ENCODE data around the gene CA4. TPM values are rescaled to one million over a fixed set of nuclear protein-coding genes. Genes with fewer than 3 reads are reported as not detected.

CA4 gene
- total and polyA plus RNA-seq, 7 donors = 8.9 to 16.6 (median 11.8) TPM

- Histone ChIP-seq H3K4me3 (peak overlapping the region; percentile 86), H3K9me3 (no peaks in the 10 kb centered on the region), H3K27ac (peak overlapping the region; percentile 75), H3K4me1 (peaks cover 6% of the 10 kb centered on the region), H3K36me3 (ENCODE audit: insufficient read depth in 1 of 2, low read depth in 1 of 2) (no peaks in the 10 kb centered on the region), H3K27me3 (ENCODE audit: insufficient read depth in 3 of 3, low read length in 2 of 3) (peaks cover 0 to 13% (median 12%) of the 10 kb centered on the region in 3 donors)
- no peak for DNase-seq
- intact Hi-C loops (cut with DNase I) = no loop called here
- 6 to 7% (median 6%) methylated on average over 16 of the region's 16 CpGs for WGBS, 3 donors
- peak in 1 of 4 donors; percentile 3 for ATAC-seq
- TF ChIP-seq CTCF (IDR thresholded peaks at IDR 0.05) = no peak
These were observed 15.2 kb upstream of the CA4 start for GRCh38 chr17:60134396-60135150.

- TF ChIP-seq CTCF (IDR thresholded peaks at IDR 0.05) = no peak
- H3K4me1 ChIP-seq = peaks cover 6% of the 10 kb centered on the region
- WGBS, 3 donors = 2% methylated on average over 49 to 54 of the region's 54 CpGs
- H3K4me3 ChIP-seq = peak overlapping the region; percentile 86
- peak overlapping the region; percentile 75 for H3K27ac ChIP-seq
- H3K9me3 ChIP-seq = no peaks in the 10 kb centered on the region
- intact Hi-C loops (cut with DNase I) = no loop called here
- ATAC-seq (peak; percentile 96 to 99 (median 98)), DNase-seq (peak; percentile 89 to 93)
- H3K27me3 ChIP-seq (ENCODE audit: insufficient read depth in 3 of 3, low read length in 2 of 3) = peaks cover 0 to 21% (median 17%) of the 10 kb centered on the region in 3 donors
- no peaks in the 10 kb centered on the region for H3K36me3 ChIP-seq (ENCODE audit: insufficient read depth in 1 of 2, low read depth in 1 of 2)
These were observed 14.4 kb upstream of the CA4 start for GRCh38 chr17:60135151-60135950.

- peaks cover 6% of the 10 kb centered on the region for H3K4me1 ChIP-seq
- intact Hi-C loops (cut with DNase I) = no loop called here
- no peak for ATAC-seq
- H3K9me3 ChIP-seq = no peaks in the 10 kb centered on the region
- WGBS, 3 donors = 70 to 74% (median 72%) methylated on average over 13 of the region's 13 CpGs
- peak overlapping the region; percentile 86 for H3K4me3 ChIP-seq
- no peak overlapping the region for H3K27ac ChIP-seq
- peaks cover 0 to 28% (median 21%) of the 10 kb centered on the region in 3 donors for H3K27me3 ChIP-seq (ENCODE audit: insufficient read depth in 3 of 3, low read length in 2 of 3)
- H3K36me3 ChIP-seq (ENCODE audit: insufficient read depth in 1 of 2, low read depth in 1 of 2) = no peaks in the 10 kb centered on the region
- TF ChIP-seq CTCF (IDR thresholded peaks at IDR 0.05) = no peak
- no peak for DNase-seq
These were observed 13.7 kb upstream of the CA4 start for GRCh38 chr17:60135951-60136666.

GRCh38 chr17:60137731-60138130, 12.0 kb upstream of the CA4 start:
- 30 to 41% (median 35%) methylated on average over 1 of the region's 1 CpG for WGBS, 3 donors
- H3K4me3 ChIP-seq = no peak overlapping the region
- H3K9me3 ChIP-seq = no peaks in the 10 kb centered on the region
- H3K27ac ChIP-seq = no peak overlapping the region
- DNase-seq (no peak), ATAC-seq (no peak)
- H3K36me3 ChIP-seq (ENCODE audit: insufficient read depth in 1 of 2, low read depth in 1 of 2) = no peaks in the 10 kb centered on the region
- intact Hi-C loops (cut with DNase I) = no loop called here
- no peak for TF ChIP-seq CTCF (IDR thresholded peaks at IDR 0.05)
- H3K4me1 ChIP-seq = peaks cover 13% of the 10 kb centered on the region
- peaks cover 0 to 43% (median 28%) of the 10 kb centered on the region in 3 donors for H3K27me3 ChIP-seq (ENCODE audit: insufficient read depth in 3 of 3, low read length in 2 of 3)

All from psoas muscle (tissue), 8 donors.